Stimulated activated CD4-positive, alpha-beta T cell treated with anti-CD3 and anti-CD28 coated beads, Interleukin-4, amount 100 ng/mL, for 1 hour (primary cell): Measurements from ENCODE around the gene CYP46A1.
"Not testable (repeated sequence)": the region's sequence is repeated elsewhere in the genome, so short reads cannot be mapped to it uniquely, and the experiment has no call there.

ENCODE experiments used
- DNase-seq: peaks from one replicate; pipeline ENCODE4 v3.0.0-alpha.2; 2020

CYP46A1 gene

DNA sequence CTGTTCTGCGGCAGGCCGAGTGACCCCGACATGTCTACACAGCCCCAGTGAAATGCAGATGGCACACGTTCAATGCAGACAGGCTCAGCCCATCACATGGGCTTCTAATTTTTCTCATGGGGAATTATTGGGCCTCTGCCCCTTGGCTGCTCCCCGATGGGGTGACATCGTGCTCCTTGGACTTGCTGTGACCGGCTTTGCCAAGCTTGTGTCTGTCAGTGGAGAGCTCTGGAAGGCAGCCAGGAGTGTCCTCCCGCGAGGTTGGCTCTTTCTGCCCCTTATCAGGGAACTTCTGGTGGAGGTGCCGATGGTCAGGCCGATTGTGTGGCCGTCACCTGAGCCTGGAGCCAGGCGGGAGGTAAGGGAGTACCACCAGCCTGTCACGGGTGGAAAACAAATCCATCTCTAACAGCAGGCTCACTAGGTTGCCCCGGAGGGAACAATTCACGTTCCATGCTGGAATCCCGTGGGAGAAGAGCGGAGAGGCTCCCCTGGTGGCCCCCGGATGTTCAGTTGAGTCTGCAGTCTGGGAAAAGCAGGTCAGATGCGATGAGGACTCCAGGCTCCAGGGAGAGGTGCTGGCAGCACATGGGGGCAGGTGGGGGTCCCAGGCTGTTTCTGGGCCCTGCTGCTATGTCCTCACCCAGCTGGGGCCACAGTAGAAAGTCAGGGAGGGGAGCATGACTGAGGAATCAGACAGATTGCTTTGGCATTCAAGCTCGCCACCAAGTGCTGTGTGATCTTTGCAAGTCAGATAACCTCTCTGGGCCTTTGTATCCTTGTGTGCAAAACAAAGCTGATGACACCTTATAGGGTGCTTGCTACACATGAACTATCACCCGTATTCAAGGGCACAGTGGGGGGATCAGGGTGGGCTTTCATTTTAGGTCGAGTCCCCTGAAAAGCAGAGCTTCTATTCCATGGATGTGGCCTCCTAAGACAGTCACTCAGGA lies 65.9 kb downstream of the CYP46A1 start:
- DNase-seq = no peak

DNA sequence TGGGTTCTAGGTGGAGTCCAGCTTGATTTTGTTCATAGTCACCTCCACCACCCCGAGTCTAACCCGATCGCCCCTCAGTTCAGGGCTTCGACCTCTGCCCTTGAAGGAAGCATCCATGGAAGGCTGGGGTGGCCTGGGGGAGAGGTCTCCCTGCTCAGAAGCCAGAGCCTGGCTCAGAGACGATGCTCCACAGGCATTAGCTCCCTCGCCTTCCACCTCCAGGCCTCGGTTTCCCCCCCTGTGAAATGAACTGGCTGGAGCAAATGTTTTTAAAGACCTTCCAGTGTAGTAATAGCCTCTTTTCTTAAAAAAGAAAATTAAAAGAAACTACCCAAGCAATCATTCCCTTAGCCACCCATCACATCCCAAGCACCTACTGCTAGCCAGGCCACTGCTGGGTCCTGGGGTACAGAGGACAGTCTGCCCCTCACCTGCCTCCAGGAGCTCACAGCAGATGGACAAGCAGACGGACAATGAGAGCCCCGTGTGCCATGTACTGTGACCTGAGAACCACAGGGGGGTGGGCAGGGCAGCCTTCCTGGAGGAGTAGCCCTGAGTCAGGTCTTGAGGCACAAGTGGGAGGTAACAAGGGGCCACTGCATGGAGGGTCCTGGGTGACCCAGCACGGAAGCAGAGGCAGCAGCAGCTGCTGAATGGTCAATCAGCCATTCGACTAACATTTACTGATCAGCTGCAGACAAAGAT lies 66.8 kb downstream of the CYP46A1 start:
- DNase-seq = no peak

- no peak for DNase-seq
Observed at GRCh38 chr14:99751539-99752485, 67.7 kb downstream of the CYP46A1 start.

DNA sequence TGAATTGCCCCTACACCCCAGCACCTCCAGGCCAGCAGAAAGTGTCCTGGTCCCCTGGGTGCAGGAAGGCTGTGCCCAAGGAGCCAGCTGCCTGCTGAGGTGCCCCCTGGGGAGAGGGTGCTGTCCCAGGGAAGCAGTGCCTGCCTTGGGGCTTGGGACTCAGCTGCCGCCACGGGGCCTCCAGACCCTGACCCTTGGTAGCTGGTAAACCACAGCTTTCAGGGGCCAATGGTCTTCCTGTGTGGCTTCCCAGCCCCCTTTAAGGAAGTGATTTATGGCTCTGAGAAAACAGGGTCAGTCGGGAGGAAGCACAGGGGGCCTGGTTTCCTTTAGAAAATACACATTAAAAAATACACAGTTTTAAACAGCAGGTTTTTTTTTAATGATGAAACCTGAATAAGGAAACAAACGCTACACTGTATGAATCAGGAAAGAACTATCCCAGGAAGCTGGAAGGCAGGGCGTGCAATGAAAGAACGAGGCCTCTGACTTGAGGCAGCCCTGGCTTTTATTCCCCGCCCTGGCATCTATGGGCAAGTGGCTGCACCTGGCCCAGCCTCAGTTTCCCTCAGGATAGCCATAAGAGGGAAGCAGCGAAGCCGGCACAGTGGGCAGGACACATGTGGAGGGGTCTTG lies 68.5 kb downstream of the CYP46A1 start:
- DNase-seq = no peak

- DNase-seq = no peak
Observed at GRCh38 chr14:99753225-99754140, 69.4 kb downstream of the CYP46A1 start.

DNA sequence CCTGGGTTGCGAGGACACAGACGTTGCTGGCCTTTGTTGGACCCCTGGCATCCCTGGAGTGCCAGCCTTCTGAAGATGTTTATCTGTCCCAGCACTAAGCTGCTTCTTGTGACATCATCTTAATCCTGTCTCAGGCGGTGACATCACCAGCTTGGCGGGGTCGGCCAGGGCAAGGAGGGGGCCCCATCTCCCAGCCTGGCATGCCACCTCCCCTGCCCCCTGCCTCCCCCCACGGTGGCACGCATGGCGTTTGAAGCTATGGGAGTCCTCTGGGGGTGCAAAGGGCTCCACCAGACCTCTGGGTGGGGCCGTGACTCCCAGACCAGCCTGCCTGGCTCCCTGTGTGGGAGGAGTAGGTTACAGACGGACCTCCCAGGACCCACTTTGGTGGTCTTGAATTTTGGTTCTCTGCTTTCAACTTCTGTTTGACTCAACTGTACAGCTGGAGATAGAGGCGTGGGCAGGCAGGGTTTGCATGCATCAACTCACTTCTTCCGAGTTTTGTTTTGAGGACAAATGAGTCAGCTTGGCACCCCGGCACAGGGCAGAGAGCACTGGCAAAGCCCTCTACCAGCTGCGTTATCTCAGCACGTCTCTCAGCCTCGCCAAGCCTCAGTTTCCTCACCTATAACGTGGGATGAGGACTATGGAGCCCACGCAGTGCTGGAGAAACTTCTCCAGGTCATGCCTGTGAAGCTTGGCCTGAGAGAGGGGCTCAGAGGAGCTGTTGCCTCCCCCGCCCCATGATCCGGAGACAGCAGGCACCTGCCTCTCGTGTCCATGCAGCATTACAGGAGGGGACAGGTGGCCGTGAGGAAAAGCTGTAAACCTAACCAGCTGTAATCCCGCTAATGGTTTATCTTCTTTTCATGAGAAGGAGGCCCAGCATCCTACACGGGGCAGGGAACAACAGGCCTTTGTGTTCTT lies 70.3 kb downstream of the CYP46A1 start:
- DNase-seq = no peak

GRCh38 chr14:99755068-99755405 lies 70.9 kb downstream of the CYP46A1 start:
- no peak for DNase-seq

DNA sequence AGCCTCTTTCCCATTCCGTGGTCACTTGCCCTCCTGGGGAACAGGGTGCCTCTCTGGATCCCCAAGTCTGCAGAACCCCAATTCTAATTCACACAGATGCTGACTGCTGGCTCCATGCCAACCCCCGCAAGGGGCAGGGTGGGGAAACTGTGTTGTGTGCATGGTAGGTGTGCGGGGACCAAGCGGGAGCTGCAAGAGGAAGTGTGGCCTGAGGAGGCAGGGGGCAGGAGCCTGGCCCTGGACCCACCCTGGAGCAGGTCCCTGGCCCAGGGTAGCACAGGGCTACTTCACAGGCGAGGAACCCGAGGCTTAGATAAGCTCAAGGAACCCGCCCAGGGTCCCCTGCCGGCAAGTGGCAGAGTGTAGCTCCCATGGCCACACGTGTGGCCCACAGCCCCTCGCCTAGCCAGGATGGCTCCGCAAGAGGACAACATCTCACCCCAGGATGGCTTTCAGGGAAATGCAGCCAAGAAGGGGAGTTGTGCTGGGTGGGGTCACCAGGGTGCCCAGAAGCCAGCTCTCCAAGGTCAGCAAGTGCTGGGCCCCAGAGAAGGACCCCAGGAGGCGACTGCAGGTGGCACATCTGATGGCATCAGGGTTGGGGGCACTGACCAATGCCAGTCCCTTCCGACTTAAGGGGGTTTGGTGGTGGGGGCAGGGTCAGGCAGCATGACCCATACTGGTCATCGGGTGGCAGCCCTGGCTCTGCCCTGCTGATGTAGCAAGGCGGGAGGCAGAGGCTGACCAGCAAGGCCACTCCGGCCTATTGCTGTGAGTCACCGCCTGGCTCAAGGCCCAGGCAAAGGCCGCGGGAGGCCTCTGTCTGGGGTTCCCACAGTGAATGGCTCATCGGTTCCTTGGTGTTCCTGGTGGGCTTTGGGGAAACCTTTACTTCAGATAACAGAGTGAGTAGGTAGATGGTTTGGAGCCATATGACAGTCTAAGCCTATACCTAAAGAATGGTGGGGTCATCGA lies 71.8 kb downstream of the CYP46A1 start:
- DNase-seq = no peak

- no peak for DNase-seq
Observed at GRCh38 chr14:99756796-99757195, 72.7 kb downstream of the CYP46A1 start.

DNA sequence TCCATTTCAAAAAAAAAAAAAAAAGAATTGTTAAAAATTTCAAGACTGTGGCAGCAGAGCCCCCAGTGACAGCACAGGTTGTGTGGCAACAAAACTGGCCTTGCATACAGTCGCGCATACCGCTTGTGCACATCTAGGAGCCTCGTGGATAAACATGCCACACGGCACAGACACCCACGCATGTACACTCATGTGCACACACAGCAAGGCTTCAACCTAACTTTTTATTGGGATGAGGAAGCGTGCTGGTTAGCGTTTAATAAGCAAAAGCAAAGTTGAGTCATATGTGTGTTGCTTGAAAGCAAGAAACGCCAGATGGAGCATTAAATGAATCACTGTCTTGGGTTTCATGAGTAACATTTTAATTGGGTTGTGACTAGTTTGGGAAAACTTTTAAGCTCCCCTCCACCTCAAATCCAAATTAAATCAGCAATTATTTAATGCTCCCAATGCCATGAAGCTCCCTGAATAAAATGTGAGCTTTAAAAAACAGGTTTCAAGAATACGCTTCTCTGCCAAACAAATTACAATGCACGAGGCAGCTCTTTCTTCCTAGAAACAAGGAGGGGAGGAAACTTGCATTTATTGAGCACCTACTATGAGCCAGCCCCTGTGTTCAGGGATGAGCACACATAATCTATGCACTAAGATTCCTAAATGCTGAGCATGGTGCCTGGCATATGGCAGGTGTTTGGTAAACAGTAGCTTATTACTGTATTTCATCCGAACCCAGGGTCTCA lies 73.4 kb downstream of the CYP46A1 start:
- no peak for DNase-seq

GRCh38 chr14:99758121-99758821 lies 74.2 kb downstream of the CYP46A1 start:
- no peak for DNase-seq

DNA sequence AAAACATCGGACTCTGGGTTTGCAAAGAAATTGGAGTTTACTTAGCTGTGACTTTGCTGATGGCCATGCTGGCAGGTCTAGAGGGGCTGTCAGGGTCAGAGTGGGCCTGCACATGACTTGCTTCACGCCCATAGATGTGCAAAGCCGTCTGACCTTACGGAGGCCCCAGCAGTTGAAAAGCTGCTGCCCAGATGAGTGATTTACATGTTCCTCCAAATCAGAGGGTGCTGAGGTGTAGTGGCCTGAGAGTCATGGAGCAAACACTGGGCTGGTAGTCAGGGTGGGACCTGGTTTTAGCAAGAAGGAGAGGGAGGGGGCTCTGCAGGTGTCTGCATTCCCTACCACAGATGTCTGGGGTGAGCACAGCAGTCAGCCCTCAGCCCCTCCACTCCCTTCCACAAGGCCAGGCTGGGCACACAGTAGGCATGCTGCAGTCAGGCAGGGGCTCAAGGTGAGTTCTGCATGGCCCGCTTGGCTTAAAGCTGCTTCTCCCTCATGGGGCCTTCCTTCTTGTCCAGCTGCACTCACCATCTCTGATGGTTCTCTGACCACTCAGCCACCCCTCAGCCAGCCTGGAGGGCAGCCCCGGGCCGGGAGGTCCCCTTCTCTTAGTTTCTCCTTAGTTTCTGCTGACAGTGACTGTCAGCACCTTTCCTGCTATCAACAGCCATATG lies 74.9 kb downstream of the CYP46A1 start:
- DNase-seq = no peak

DNA sequence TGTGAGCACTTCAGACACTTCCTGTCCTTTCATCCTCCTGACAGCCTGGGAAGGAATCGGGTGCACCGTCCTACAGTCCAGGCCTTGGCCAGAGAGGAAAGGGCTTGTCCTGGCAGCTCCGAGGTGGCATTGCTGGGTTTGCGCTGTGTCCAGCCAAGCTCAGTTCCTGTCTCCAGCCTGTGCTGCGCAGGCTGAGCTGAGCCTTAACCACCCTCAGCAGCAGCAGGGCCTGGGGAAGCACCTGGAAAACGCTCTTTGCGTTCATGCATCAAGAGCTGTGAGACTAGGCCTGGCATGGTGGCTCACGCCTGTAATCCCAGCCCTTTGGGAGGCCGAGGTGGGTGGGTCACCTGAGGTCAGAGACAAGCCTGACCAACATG lies 75.4 kb downstream of the CYP46A1 start:
- no peak for DNase-seq

DNA sequence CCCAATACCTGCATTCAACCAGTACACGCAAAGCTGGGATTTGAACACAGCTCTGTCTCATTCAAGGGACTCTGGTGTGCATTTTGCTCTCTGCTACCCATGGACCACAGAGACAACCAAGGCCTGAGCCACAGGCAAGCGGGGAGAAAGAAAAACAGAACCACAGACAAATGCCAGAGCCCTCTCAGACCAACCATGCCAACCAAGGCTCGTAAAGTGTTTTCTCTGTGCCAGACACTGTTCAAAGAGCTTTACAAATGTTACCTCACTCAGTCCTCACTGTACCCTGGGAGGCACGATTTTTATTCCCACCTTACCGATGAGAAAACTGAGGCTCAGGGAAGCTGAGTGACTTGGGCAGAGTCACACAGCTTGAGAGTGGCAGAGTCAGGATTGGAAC lies 76.7 kb downstream of the CYP46A1 start:
- no peak for DNase-seq

- not testable (repeated sequence) for DNase-seq
Observed at GRCh38 chr14:99762911-99763310, 78.8 kb downstream of the CYP46A1 start.

DNA sequence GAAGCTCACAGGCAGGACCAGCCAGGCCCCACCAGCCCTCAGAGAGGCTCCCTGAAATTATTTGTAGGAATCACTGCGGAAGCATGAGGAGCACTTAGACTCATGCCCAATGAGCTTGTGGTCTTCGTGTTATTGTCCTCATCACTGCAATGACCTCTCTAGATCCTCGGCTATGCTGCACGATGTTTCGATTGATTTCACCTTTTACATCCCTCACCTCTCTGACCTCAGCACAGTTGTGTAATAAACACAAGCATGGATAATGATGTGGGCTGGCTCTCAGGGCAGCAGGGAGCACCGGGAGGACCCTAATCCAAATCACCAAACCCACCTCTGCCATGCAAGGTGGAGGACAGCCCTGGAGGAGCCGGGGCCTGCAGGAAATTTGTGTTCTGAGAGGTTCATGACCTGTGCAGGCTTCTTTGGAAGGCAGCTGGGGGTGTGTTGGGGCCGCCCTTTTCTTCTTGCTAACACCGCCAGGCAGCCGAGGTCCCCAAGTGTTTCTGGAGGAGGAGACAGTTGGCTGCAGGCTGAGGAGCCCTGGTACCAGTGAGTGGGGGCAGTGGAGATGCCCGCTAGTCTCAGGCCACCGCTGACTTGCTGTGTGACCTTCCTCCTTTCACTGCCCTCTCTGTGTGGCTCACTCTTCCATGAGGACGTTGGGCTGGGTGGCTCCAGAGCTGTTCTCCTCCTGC lies 79.6 kb downstream of the CYP46A1 start:
- no peak for DNase-seq
